Putamen (tissue), 1 donor: ENCODE results near the gene PLEKHA1.

Experiments
- DNase-seq: peaks from one replicate; pipeline ENCODE4 v3.0.0-alpha.2; 2016; ENCODE audit warnings: low spot score

PLEKHA1 gene

GRCh38 chr10:122461729-122462532, 87.4 kb downstream of the PLEKHA1 start:
- no peak for DNase-seq

GRCh38 chr10:122462533-122463465, 88.3 kb downstream of the PLEKHA1 start:
- DNase-seq, result no peak

DNA sequence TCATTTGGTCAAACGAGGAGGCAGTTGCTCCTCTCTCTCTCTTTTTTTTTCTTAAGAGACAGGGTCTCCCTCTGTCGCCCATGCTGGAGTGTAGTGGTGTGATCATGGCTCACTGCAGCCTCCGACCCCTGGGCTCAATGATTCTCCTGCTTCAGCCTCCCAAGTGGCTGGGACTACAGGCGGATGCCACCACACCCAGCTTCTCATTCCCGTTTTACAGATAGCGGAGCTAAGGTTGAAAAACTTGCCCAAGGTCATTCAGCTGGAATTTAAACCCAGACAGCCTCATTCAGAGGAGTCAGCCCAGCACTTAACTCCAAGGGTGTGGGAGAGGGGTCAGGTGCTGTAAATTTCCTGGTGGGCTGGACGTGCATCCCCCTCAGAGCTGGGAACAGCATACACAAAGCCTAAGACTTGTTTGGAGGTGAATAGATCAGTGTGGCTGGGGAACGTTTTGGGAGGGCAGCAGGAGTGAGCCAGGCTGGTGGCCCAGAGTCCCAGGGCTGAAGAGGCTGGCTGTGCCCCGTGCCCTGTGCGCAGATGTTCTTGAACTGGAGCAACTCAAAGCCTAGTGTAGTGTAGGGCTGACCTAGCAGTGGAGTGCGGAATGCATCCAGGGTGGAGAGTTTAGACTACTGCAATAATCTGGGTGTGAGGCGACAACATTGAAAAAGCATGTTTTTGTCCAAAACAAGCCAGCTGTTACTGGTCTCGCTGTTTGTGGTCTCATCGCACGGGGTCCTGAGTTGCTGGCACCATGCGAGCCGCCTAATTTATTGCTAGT, 89.2 kb downstream of the PLEKHA1 start:
- DNase-seq, result no peak

DNA sequence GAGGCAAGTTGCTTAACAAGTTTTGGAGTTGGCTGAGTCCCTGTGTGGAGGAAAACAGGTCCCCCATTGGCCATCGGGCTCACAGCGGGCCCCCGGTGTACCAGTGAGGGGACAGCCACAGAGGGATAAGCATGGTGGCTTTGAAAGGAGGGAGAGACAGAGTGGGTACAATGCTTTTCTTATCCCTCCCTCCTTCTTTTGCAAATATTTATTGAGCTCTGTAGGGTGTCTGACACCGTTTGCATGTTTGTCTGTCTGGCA, 89.7 kb downstream of the PLEKHA1 start:
- no peak for DNase-seq

DNA sequence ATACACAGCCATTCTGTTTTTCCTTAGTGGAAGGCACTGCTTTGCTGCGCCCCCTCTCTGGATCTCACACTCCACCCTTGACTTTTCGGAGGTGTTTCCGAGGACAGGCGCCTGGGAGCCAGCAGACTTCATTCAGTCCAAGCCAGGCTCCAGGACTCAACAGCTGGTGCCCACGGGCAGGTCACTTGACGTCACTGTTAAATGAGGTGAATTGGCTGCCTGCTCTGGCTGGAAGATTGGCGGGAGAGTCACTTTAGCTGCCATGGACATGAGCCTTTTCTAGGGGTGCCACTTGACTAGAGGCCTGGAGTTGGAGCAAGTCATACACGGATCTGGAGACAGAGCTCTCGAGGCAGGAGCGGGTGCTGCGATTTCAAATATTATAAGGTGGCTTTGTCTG, 90.1 kb downstream of the PLEKHA1 start:
- no peak for DNase-seq

GRCh38 chr10:122465401-122466040, 91.0 kb downstream of the PLEKHA1 start:
- DNase-seq, result no peak

GRCh38 chr10:122466951-122467381, 92.5 kb downstream of the PLEKHA1 start:
- DNase-seq, result no peak

GRCh38 chr10:122467701-122468100, 93.2 kb downstream of the PLEKHA1 start:
- DNase-seq, result no peak

DNA sequence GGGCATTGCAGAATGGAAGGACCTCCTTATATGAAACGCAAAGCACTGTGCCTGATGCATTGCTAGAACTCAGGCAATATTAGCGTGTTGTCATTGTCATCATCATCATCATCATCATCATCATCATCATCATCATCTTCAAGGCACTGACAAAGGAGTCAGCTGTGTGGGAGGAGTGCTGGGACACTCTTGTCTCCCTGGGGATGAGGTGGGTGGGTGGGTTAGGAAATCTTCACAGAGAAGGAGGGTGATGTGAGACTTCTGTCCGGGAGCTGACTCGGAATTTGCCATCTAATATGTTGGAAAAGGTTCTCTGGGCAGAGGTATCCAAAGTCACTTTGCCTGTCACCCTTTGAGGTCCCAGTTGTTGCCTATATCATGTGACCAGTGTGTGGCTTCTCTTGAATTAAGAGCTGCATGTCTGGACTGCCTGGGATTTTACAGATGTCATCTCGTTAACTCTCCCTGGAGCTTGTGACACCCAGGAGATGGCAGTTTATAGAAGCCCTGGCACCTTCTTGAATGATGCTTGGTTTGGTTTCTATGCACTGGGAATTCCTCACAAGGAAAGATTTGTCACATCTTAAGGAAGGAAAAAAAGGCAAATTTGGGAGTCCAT, 93.9 kb downstream of the PLEKHA1 start:
- DNase-seq, result no peak

- DNase-seq, result no peak
Observed at GRCh38 chr10:122468926-122469781, 94.6 kb downstream of the PLEKHA1 start.

DNA sequence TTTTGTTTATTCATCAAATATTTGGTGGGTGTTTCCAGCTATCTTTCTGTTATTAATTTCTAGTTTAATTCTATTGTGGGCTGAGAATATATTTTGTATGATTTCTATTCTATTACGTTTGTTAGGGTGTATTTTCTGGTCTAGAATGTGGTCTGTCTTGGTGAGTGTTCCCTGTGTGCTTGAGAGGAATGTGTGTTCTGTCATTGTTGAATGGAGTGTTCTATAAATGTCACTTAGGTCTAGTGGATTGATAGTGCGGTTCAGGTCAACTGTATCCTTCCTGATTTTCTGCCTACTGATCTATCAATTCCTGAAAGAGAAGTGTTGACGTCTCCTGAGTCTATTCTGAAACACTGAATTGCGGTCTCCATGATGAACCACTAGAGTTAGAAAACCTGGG, 95.3 kb downstream of the PLEKHA1 start:
- no peak for DNase-seq

- no peak for DNase-seq
Observed at GRCh38 chr10:122471531-122472177, 97.1 kb downstream of the PLEKHA1 start.

DNA sequence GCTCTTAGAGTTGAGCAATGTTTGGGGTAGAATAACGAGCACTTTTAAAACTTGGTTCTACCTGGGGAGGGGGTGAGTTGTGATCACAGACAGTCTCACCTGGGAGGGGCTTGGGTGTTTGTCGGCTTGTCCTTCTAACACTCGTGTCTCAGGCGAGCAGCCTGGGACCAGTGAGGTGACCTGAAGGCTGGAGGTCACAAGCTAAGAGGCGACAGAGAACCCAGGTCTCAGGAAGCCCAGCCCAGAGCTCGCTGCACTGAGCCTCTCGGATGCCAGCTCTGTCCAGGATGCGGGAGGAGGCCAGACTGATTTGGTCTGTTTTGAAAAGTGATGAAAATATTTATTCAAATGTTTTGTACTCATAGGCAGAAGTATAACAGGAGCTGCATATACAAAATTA, 98.6 kb downstream of the PLEKHA1 start:
- no peak for DNase-seq

- no peak for DNase-seq
Observed at GRCh38 chr10:122474131-122474818, 99.8 kb downstream of the PLEKHA1 start.

GRCh38 chr10:122475100-122475499, 100.6 kb downstream of the PLEKHA1 start:
- peak; percentile 79 for DNase-seq

DNA sequence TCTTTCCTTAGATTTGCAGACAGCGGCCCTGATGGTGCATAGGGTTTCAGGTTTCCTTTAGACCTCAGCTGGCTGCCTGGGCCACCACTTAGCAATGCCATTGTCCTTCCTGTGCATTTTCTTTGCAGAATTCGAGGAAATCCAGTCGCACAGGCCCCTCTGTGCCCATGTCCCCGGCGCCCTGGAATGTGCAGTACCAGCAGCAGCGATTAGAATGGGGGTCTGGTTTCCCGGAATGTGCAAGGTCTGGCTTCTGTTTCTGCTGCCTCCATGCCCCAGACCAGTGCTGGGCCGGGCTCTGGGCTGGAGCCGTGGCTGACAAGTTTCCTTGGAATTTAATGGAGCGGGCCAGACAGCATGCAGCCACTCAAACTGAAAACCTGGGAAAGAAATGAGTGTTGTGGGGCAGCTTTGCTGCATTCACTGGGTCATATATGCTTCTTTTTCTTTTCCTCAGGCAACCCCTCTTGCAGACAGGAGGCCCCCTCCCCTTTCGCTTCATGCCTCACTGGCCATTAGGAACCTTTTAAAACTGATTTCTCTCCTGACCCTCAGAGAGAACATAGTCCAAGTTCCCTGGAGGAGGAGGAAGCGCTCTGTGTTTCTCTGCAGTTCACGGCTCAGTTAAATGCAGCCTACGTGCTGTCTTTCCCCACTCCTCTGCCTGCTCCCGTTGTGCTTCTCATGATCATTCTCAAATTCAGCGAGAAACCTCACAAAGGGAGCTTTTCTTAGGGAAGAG, 101.3 kb downstream of the PLEKHA1 start:
- DNase-seq, result no peak

GRCh38 chr10:122476333-122476695, 101.8 kb downstream of the PLEKHA1 start:
- DNase-seq, result no peak

DNA sequence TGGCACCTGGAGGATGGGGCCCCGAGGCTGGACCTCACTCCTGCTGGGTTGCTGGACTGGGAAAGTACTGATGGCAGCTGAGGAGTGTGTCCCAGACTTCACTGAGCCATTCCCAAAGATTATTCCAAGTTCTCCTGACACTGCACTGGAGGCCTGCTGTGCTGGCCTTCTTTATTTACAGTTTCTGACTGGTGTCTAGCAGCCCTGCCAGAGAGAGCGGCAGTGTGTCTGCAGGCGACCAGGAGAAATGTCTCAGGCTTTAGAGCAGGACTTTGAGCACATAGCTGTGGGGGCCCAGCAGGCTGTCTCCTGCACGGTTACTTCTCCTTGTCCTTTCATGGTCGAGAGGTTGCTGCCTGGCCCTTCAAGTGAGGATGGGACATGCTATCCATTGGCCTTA, 102.9 kb downstream of the PLEKHA1 start:
- DNase-seq, result no peak

GRCh38 chr10:122478971-122479370, 104.5 kb downstream of the PLEKHA1 start:
- DNase-seq, result peak; percentile 79
